ENCODE measurements around the gene IL17C. TPM values are rescaled to one million over a fixed set of nuclear protein-coding genes. Genes with fewer than 3 reads are reported as not detected.

The IL17C gene
- total and polyA plus RNA-seq, 2 donors, result 0.13 TPM; not detected in 1

DNA sequence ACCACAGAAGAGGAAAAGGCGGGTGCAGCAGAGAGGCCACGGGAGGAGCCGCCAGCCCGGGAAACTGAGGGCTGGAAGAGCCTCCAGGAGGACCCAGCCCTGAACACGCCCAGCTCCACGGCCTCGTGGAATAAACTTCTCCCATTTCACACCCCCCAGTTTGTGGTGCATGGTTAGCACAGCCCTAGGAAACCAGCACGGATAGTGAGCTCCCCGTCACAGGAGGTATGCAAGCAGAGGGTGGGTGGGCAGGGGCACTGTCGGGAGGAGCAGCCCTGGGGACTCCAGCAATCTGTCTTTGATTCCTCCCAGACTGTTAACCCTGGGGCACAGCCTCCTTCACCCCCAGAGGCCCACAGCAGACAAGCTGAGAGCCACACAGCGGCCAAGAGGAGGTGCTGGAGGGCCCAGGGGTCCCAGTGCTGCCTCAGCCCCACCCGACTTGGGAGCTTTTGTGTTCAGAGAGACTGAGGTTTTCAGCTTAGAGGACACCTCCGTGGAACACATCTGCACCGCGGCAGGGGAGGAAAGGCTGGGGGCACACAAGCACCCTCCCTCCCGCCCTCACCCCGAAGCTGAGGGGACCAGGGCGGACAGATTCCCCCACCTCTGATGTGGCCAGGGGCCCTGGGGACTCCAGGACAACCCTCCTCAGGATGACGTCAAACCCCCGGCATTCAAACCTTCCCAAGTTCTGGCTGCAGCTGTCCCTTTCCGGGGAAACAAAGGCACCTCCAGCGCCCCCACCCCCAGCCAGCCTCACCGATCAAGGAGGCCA, 1.7 kb upstream of the IL17C start:
- H3K36me3 ChIP-seq (ENCODE audit: insufficient read depth), result peaks cover 4% of the 10 kb centered on the region
- no peak overlapping the region for H3K27ac ChIP-seq (ENCODE audit: low read depth)
- no peaks in the 10 kb centered on the region for H3K4me1 ChIP-seq (ENCODE audit: insufficient read depth)
- no peak overlapping the region for H3K4me3 ChIP-seq (ENCODE audit: low read depth, low read length)
- 66% methylated on average over 23 of the region's 23 CpGs for WGBS
- no peak for DNase-seq (ENCODE audit: extremely low spot score)

DNA sequence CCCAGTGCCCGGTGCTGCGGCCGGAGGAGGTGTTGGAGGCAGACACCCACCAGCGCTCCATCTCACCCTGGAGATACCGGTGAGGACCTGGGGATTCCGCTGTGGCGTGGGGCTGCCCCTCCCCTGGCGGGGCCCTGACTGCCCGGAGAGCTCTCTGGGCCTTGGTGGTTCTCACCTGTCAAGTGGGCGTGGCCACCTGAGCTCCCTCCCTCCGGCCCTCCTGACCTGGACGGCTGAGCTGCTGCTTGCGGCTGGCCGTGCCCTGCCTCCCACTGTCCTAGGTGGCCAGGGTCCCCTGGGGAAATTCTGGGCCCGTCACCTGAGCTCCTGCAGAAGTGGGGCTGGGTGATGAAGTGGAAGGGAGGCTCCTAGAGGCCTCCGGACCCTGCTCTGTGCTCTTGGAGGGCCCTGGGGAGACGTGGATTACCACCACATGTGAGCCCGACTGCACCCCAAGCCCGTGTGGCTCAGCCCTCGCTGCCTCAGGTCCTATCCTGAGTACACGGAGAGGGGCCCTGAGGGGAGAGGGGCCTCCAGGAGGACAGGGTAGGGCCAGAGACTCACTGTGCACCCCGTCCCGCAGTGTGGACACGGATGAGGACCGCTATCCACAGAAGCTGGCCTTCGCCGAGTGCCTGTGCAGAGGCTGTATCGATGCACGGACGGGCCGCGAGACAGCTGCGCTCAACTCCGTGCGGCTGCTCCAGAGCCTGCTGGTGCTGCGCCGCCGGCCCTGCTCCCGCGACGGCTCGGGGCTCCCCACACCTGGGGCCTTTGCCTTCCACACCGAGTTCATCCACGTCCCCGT, 1.1 kb downstream of the IL17C start:
- no peak for DNase-seq (ENCODE audit: extremely low spot score)

GRCh38 chr16:88640039-88640495, 1.7 kb downstream of the IL17C start:
- H3K4me3 ChIP-seq (ENCODE audit: low read depth, low read length), result no peak overlapping the region

More for the DNA sequence above, 1.1 kb downstream of the IL17C start:
- Histone ChIP-seq H3K36me3 (ENCODE audit: insufficient read depth) (no peaks in the 10 kb centered on the region), H3K27ac (ENCODE audit: low read depth) (no peak overlapping the region), H3K4me1 (ENCODE audit: insufficient read depth) (no peaks in the 10 kb centered on the region), H3K4me3 (ENCODE audit: low read depth, low read length) (no peak overlapping the region)
- 29% methylated on average over 45 of the region's 45 CpGs for WGBS

DNA sequence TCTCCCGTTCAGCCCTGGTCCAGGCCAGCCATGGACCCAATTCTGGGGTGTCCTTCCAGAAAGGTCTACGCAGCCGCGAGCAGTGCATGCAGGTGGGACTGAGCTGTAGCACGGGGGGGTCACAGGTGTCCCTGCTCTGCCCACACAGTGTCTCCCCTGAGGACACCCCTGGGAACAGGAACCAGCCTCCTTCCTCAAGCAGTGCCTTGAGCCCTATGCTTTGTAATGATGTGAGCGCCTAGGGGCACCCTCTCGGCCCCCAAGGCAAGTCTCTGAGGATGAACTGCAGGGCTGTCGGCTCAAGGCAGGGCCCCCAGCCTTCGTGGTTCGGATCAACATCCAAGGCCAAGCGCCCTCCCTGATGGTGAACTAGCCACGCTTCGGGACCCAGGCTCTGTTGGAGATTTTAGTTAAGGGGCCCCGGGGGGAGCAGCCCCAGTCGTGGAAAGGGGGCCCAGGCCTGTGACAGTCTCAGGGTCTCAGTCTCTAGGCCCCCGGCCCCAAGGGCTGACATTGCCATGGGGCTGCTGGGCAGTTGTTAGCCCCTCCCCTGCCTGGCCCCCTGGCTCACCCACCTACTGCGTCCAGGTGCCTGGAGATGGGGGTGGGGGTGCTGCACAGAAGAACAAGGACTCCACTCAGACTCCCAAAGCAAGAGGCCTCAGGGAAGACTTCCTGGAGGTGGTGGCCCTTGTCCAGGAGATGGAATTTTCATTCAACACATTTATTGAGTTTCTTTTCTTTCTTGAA, 2.3 kb downstream of the IL17C start:
- Histone ChIP-seq H3K27ac (ENCODE audit: low read depth) (no peak overlapping the region), H3K4me1 (ENCODE audit: insufficient read depth) (no peaks in the 10 kb centered on the region), H3K36me3 (ENCODE audit: insufficient read depth) (no peaks in the 10 kb centered on the region), H3K4me3 (ENCODE audit: low read depth, low read length) (no peak overlapping the region)
- WGBS, result 66% methylated on average over 17 of the region's 17 CpGs
- DNase-seq (ENCODE audit: extremely low spot score), result no peak

More at GRCh38 chr16:88640039-88640495, 1.7 kb downstream of the IL17C start:
- no peak for DNase-seq (ENCODE audit: extremely low spot score)
- no peak overlapping the region for H3K27ac ChIP-seq (ENCODE audit: low read depth)
- H3K4me1 ChIP-seq (ENCODE audit: insufficient read depth), result no peaks in the 10 kb centered on the region
- H3K36me3 ChIP-seq (ENCODE audit: insufficient read depth), result no peaks in the 10 kb centered on the region
- WGBS, result 45% methylated on average over 13 of the region's 13 CpGs

GRCh38 chr16:88642881-88643643, 4.7 kb downstream of the IL17C start:
- H3K27ac ChIP-seq (ENCODE audit: low read depth), result no peak overlapping the region
- DNase-seq (ENCODE audit: extremely low spot score), result no peak
- H3K4me3 ChIP-seq (ENCODE audit: low read depth, low read length), result no peak overlapping the region
- no peaks in the 10 kb centered on the region for H3K4me1 ChIP-seq (ENCODE audit: insufficient read depth)
- 86% methylated on average over 58 of the region's 58 CpGs for WGBS
- H3K36me3 ChIP-seq (ENCODE audit: insufficient read depth), result no peaks in the 10 kb centered on the region

DNA sequence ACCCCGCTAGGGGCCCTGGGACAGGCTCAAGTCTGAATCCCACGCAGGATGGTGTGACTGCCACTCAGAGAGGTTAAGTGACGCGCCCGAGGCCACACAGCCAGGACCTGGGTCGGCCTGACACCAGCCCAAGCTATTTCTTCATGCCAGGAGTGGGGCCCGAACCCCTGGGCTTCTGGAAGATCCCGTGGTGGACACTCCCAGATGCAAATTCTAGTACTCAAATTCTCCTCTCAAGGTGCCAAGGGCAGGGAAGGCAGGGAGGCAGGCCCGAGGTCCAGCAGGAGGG, 5.2 kb downstream of the IL17C start:
- no peak overlapping the region for H3K4me3 ChIP-seq (ENCODE audit: low read depth, low read length)
- DNase-seq (ENCODE audit: extremely low spot score), result no peak
- WGBS, result 83% methylated on average over 9 of the region's 9 CpGs
- no peaks in the 10 kb centered on the region for H3K4me1 ChIP-seq (ENCODE audit: insufficient read depth)
- no peaks in the 10 kb centered on the region for H3K36me3 ChIP-seq (ENCODE audit: insufficient read depth)
- no peak overlapping the region for H3K27ac ChIP-seq (ENCODE audit: low read depth)

GRCh38 chr16:88645455-88645854, 7.1 kb downstream of the IL17C start:
- no peak overlapping the region for H3K4me3 ChIP-seq (ENCODE audit: low read depth, low read length)
- H3K27ac ChIP-seq (ENCODE audit: low read depth), result no peak overlapping the region
- no peaks in the 10 kb centered on the region for H3K4me1 ChIP-seq (ENCODE audit: insufficient read depth)
- no peaks in the 10 kb centered on the region for H3K36me3 ChIP-seq (ENCODE audit: insufficient read depth)
- DNase-seq (ENCODE audit: extremely low spot score), result no peak
- 89% methylated on average over 16 of the region's 16 CpGs for WGBS

- Histone ChIP-seq H3K4me3 (ENCODE audit: low read depth, low read length) (no peak overlapping the region), H3K4me1 (ENCODE audit: insufficient read depth) (no peaks in the 10 kb centered on the region), H3K27ac (ENCODE audit: low read depth) (no peak overlapping the region), H3K36me3 (ENCODE audit: insufficient read depth) (no peaks in the 10 kb centered on the region)
- no peak for DNase-seq (ENCODE audit: extremely low spot score)
- 89% methylated on average over 23 of the region's 23 CpGs for WGBS
Measured at GRCh38 chr16:88645941-88646340, 7.6 kb downstream of the IL17C start.

DNA sequence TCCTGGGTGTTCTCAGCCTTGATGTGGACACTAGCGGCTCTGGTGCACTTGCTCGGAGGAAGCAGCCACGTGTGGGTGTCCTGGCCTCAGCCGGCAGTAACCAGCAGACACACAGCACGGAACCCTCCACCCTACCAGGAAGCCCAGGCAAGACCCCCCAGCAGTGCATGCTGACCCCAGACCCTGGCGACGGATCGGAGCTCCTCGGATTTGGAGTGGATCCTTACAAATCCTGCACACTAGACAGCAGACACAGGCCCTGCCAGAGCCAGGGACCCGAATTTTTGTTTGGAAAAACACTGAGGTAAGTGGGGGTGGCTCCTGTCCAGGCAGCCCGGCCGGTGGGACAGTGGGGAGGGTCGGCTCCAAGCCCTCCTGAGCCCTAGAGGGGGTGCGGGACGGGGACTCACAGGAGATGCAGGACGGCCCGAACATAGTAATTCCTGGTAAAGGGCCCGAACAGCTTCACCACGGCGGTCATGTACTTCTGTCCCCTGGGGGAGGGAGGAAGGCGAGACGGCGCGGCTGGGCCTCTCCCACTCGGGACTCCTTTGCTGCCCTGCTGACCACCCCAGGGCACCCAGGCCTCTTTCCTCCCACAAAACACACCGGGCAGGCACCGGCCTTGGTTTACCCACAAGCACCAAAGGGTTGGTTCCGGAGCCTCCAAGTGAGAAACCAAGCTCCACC, 8.1 kb downstream of the IL17C start:
- no peak for DNase-seq (ENCODE audit: extremely low spot score)
- 87% methylated on average over 28 of the region's 28 CpGs for WGBS
- H3K4me3 ChIP-seq (ENCODE audit: low read depth, low read length), result no peak overlapping the region
- H3K36me3 ChIP-seq (ENCODE audit: insufficient read depth), result no peaks in the 10 kb centered on the region
- no peak overlapping the region for H3K27ac ChIP-seq (ENCODE audit: low read depth)
- H3K4me1 ChIP-seq (ENCODE audit: insufficient read depth), result no peaks in the 10 kb centered on the region

- DNase-seq (ENCODE audit: extremely low spot score), result no peak
- H3K36me3 ChIP-seq (ENCODE audit: insufficient read depth), result no peaks in the 10 kb centered on the region
- no peak overlapping the region for H3K4me3 ChIP-seq (ENCODE audit: low read depth, low read length)
- H3K27ac ChIP-seq (ENCODE audit: low read depth), result no peak overlapping the region
- H3K4me1 ChIP-seq (ENCODE audit: insufficient read depth), result no peaks in the 10 kb centered on the region
- 92% methylated on average over 22 of the region's 22 CpGs for WGBS
Measured at GRCh38 chr16:88647178-88648070, 9.1 kb downstream of the IL17C start.

DNA sequence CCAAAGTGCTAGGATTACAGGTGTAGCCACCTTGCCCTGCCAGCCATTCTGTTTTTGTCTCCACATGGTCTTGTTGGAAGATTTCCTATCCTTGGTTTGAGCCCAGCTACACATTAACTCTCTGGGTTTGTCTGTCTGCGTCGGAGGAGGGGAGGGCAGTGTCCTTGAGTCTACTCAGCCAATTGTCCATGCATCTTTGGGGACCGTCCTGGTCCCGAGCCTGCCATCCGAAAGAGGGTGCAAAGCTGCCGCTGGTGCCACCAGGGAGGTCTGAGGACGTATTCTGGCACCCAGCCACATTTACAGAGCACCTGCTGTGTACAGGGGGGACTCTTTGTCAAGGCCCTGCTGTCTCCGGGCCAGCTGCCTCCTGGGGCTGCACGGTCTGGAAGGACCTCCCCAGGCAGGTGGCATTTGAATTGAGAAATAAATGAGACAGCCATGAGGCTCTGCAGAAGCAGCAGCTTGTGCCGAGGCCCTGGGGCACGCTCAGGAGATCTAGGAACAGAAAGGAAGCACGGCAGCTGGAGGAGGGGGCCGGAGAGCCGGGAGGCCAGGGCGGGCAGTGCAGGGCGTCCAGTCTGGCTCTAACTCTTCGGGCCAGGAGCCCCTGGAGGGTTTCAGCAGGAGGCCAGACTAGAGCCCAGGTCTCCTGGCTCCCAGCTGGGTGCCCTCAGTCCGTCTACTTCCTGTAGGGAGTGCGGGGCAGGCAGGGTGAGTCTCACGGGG, 11.0 kb downstream of the IL17C start:
- DNase-seq (ENCODE audit: extremely low spot score), result no peak
- H3K4me1 ChIP-seq (ENCODE audit: insufficient read depth), result no peaks in the 10 kb centered on the region
- no peak overlapping the region for H3K4me3 ChIP-seq (ENCODE audit: low read depth, low read length)
- H3K36me3 ChIP-seq (ENCODE audit: insufficient read depth), result no peaks in the 10 kb centered on the region
- no peak overlapping the region for H3K27ac ChIP-seq (ENCODE audit: low read depth)
- 83% methylated on average over 20 of the region's 20 CpGs for WGBS

All from urinary bladder (tissue), 4 donors.